ENCODE results near the gene GARS1. TPM values are rescaled to one million over a fixed set of nuclear protein-coding genes. Genes with fewer than 3 reads are reported as not detected.

The GARS1 gene
- polyA plus RNA-seq, 2 donors = 68.0 to 124 TPM

DNA sequence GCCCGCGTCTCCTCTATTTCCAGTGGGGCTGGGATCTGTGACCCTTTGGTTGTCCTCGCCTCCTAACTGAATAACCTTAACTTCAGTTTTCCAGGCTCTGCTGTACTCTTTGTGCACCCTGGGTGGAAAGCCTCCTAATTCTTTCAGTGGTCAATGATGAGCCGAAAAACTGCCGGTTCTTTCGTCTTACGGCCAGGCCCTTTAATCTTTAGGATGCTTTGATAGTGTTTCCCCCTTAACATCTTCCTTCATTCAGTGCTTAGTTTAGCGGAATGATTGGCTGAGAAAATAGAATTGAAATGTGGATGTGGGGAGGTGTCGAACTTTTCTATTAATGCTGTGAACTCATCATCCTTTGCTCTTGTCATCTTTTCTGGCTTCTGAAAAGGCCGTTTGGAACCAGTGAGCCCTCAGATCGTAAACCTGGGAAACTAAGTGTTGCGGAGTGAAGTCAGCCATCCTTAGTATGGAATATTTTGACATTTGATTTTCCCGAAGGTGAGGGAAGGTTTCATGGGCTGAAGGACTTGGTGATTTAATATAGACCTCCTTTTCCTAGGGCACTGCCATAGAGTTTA, 847 bp downstream of the GARS1 start:
- Histone ChIP-seq H3K27me3 (ENCODE audit: control insufficient read depth in 1 of 2, insufficient read depth in 2 of 2, low read length in 2 of 2) (no peaks in the 10 kb centered on the region), H3K9me3 (ENCODE audit: control insufficient read depth in 2 of 2, insufficient read depth in 1 of 2, low read depth in 1 of 2, low read length in 1 of 2) (no peaks in the 10 kb centered on the region), H3K36me3 (ENCODE audit: control insufficient read depth in 2 of 2, insufficient read depth in 2 of 2, low read length in 1 of 2) (no peaks in the 10 kb centered on the region), H3K27ac (ENCODE audit: low read depth in 2 of 2, low read length in 1 of 2) (peak overlapping the region; percentile 96 to 98), H3K4me3 (ENCODE audit: low read depth in 1 of 2, low read length in 2 of 2) (peak overlapping the region; percentile 90 to 91), H3K4me1 (ENCODE audit: control insufficient read depth in 2 of 2, insufficient read depth in 2 of 2, low read length in 1 of 2) (no peaks in the 10 kb centered on the region)
- WGBS, 2 donors = 1% methylated on average over 13 of the region's 13 CpGs

- H3K27ac ChIP-seq (ENCODE audit: low read depth in 2 of 2, low read length in 1 of 2) = peak overlapping the region; percentile 96 to 98
- peaks cover 0 to 2% of the 10 kb centered on the region in 2 donors for H3K36me3 ChIP-seq (ENCODE audit: control insufficient read depth in 2 of 2, insufficient read depth in 2 of 2, low read length in 1 of 2)
- H3K9me3 ChIP-seq (ENCODE audit: control insufficient read depth in 2 of 2, insufficient read depth in 1 of 2, low read depth in 1 of 2, low read length in 1 of 2) = no peaks in the 10 kb centered on the region
- WGBS, 2 donors = 9 to 11% methylated on average over 14 of the region's 14 CpGs
- H3K4me3 ChIP-seq (ENCODE audit: low read depth in 1 of 2, low read length in 2 of 2) = peak overlapping the region in 1 of 2 donors; percentile 91
- no peaks in the 10 kb centered on the region for H3K4me1 ChIP-seq (ENCODE audit: control insufficient read depth in 2 of 2, insufficient read depth in 2 of 2, low read length in 1 of 2)
- no peaks in the 10 kb centered on the region for H3K27me3 ChIP-seq (ENCODE audit: control insufficient read depth in 1 of 2, insufficient read depth in 2 of 2, low read length in 2 of 2)
These were observed 1.4 kb downstream of the GARS1 start for GRCh38 chr7:30596014-30596641.

DNA sequence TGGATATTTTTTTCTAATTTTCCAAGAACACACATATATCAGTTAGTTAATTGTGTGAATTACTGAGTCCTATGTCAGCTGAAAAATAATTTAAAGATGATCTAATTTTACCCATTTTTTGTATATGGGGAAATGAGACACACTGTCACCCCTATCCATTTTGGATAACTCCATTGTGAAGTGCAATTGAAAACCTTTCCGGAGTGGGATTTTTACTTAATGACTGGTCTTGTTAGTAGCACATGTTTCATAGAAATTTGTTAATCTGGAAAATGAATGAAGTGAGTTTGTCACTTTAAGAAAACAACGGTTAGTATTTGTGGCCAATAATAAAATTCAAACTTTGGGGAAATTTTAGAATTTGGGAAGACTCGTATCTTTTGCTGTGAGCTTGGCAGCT, 2.0 kb downstream of the GARS1 start:
- H3K4me3 ChIP-seq (ENCODE audit: low read depth in 1 of 2, low read length in 2 of 2) = peak overlapping the region in 1 of 2 donors; percentile 91
- no peaks in the 10 kb centered on the region for H3K4me1 ChIP-seq (ENCODE audit: control insufficient read depth in 2 of 2, insufficient read depth in 2 of 2, low read length in 1 of 2)

GRCh38 chr7:30598121-30598876, 3.6 kb downstream of the GARS1 start:
- H3K36me3 ChIP-seq (ENCODE audit: control insufficient read depth in 2 of 2, insufficient read depth in 2 of 2, low read length in 1 of 2) = peaks cover under 1 to 2% of the 10 kb centered on the region in 2 donors
- no peak overlapping the region for H3K4me3 ChIP-seq (ENCODE audit: low read depth in 1 of 2, low read length in 2 of 2)
- H3K4me1 ChIP-seq (ENCODE audit: control insufficient read depth in 2 of 2, insufficient read depth in 2 of 2, low read length in 1 of 2) = no peaks in the 10 kb centered on the region
- no peak overlapping the region for H3K27ac ChIP-seq (ENCODE audit: low read depth in 2 of 2, low read length in 1 of 2)
- H3K9me3 ChIP-seq (ENCODE audit: control insufficient read depth in 2 of 2, insufficient read depth in 1 of 2, low read depth in 1 of 2, low read length in 1 of 2) = no peaks in the 10 kb centered on the region
- WGBS, 2 donors = 90% methylated on average over 13 of the region's 13 CpGs
- H3K27me3 ChIP-seq (ENCODE audit: control insufficient read depth in 1 of 2, insufficient read depth in 2 of 2, low read length in 2 of 2) = no peaks in the 10 kb centered on the region

More for the DNA sequence above, 2.0 kb downstream of the GARS1 start:
- peaks cover 0 to 2% of the 10 kb centered on the region in 2 donors for H3K36me3 ChIP-seq (ENCODE audit: control insufficient read depth in 2 of 2, insufficient read depth in 2 of 2, low read length in 1 of 2)
- no peak overlapping the region for H3K27ac ChIP-seq (ENCODE audit: low read depth in 2 of 2, low read length in 1 of 2)
- H3K27me3 ChIP-seq (ENCODE audit: control insufficient read depth in 1 of 2, insufficient read depth in 2 of 2, low read length in 2 of 2) = no peaks in the 10 kb centered on the region
- H3K9me3 ChIP-seq (ENCODE audit: control insufficient read depth in 2 of 2, insufficient read depth in 1 of 2, low read depth in 1 of 2, low read length in 1 of 2) = no peaks in the 10 kb centered on the region
- WGBS, 2 donors = 73 to 79% methylated on average over 3 of the region's 3 CpGs

- Histone ChIP-seq H3K4me1 (ENCODE audit: control insufficient read depth in 2 of 2, insufficient read depth in 2 of 2, low read length in 1 of 2) (no peaks in the 10 kb centered on the region), H3K27ac (ENCODE audit: low read depth in 2 of 2, low read length in 1 of 2) (no peak overlapping the region), H3K9me3 (ENCODE audit: control insufficient read depth in 2 of 2, insufficient read depth in 1 of 2, low read depth in 1 of 2, low read length in 1 of 2) (no peaks in the 10 kb centered on the region), H3K27me3 (ENCODE audit: control insufficient read depth in 1 of 2, insufficient read depth in 2 of 2, low read length in 2 of 2) (no peaks in the 10 kb centered on the region), H3K36me3 (ENCODE audit: control insufficient read depth in 2 of 2, insufficient read depth in 2 of 2, low read length in 1 of 2) (peaks cover 4 to 6% of the 10 kb centered on the region in 2 donors), H3K4me3 (ENCODE audit: low read depth in 1 of 2, low read length in 2 of 2) (no peak overlapping the region)
- WGBS, 2 donors = 84 to 85% methylated on average over 3 of the region's 3 CpGs
These were observed 10.2 kb downstream of the GARS1 start for GRCh38 chr7:30604901-30605300.

DNA sequence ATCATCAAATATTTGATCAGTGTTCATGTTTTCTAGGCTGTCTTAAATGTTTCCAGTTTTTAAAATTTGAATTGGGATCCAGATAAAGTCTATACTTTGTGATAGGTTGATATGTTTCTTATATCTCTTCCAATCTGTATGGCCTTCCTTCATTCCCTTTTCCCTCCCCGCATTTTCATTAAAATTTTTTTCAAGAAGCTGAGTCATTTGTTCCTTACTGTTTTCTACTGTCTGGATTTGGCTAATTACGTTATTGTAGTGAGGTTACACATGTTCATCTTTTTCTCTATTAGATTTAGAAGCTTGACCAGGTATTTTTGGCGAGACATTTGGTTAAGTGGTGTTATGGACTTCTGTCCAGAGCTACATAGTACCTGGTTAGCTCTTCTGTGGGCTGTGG, 11.2 kb downstream of the GARS1 start:
- 95 to 96% methylated on average over 3 of the region's 3 CpGs for WGBS, 2 donors
- peaks cover 4 to 6% of the 10 kb centered on the region in 2 donors for H3K36me3 ChIP-seq (ENCODE audit: control insufficient read depth in 2 of 2, insufficient read depth in 2 of 2, low read length in 1 of 2)

GRCh38 chr7:30612658-30613265, 18.1 kb downstream of the GARS1 start:
- Histone ChIP-seq H3K4me3 (ENCODE audit: low read depth in 1 of 2, low read length in 2 of 2) (no peak overlapping the region), H3K27me3 (ENCODE audit: control insufficient read depth in 1 of 2, insufficient read depth in 2 of 2, low read length in 2 of 2) (no peaks in the 10 kb centered on the region), H3K4me1 (ENCODE audit: control insufficient read depth in 2 of 2, insufficient read depth in 2 of 2, low read length in 1 of 2) (no peaks in the 10 kb centered on the region), H3K36me3 (ENCODE audit: control insufficient read depth in 2 of 2, insufficient read depth in 2 of 2, low read length in 1 of 2) (peaks cover 18 to 23% of the 10 kb centered on the region in 2 donors), H3K9me3 (ENCODE audit: control insufficient read depth in 2 of 2, insufficient read depth in 1 of 2, low read depth in 1 of 2, low read length in 1 of 2) (no peaks in the 10 kb centered on the region), H3K27ac (ENCODE audit: low read depth in 2 of 2, low read length in 1 of 2) (no peak overlapping the region)
- 84 to 87% methylated on average over 6 of the region's 6 CpGs for WGBS, 2 donors

More for the DNA sequence above, 11.2 kb downstream of the GARS1 start:
- Histone ChIP-seq H3K9me3 (ENCODE audit: control insufficient read depth in 2 of 2, insufficient read depth in 1 of 2, low read depth in 1 of 2, low read length in 1 of 2) (no peaks in the 10 kb centered on the region), H3K4me1 (ENCODE audit: control insufficient read depth in 2 of 2, insufficient read depth in 2 of 2, low read length in 1 of 2) (no peaks in the 10 kb centered on the region), H3K27me3 (ENCODE audit: control insufficient read depth in 1 of 2, insufficient read depth in 2 of 2, low read length in 2 of 2) (no peaks in the 10 kb centered on the region), H3K27ac (ENCODE audit: low read depth in 2 of 2, low read length in 1 of 2) (no peak overlapping the region), H3K4me3 (ENCODE audit: low read depth in 1 of 2, low read length in 2 of 2) (no peak overlapping the region)

- Histone ChIP-seq H3K4me3 (ENCODE audit: low read depth in 1 of 2, low read length in 2 of 2) (no peak overlapping the region), H3K36me3 (ENCODE audit: control insufficient read depth in 2 of 2, insufficient read depth in 2 of 2, low read length in 1 of 2) (peaks cover 17 to 27% of the 10 kb centered on the region in 2 donors), H3K27me3 (ENCODE audit: control insufficient read depth in 1 of 2, insufficient read depth in 2 of 2, low read length in 2 of 2) (no peaks in the 10 kb centered on the region), H3K4me1 (ENCODE audit: control insufficient read depth in 2 of 2, insufficient read depth in 2 of 2, low read length in 1 of 2) (no peaks in the 10 kb centered on the region), H3K27ac (ENCODE audit: low read depth in 2 of 2, low read length in 1 of 2) (no peak overlapping the region), H3K9me3 (ENCODE audit: control insufficient read depth in 2 of 2, insufficient read depth in 1 of 2, low read depth in 1 of 2, low read length in 1 of 2) (no peaks in the 10 kb centered on the region)
- 93 to 94% methylated on average over 4 of the region's 4 CpGs for WGBS, 2 donors
These were observed 19.0 kb downstream of the GARS1 start for GRCh38 chr7:30613366-30614325.

DNA sequence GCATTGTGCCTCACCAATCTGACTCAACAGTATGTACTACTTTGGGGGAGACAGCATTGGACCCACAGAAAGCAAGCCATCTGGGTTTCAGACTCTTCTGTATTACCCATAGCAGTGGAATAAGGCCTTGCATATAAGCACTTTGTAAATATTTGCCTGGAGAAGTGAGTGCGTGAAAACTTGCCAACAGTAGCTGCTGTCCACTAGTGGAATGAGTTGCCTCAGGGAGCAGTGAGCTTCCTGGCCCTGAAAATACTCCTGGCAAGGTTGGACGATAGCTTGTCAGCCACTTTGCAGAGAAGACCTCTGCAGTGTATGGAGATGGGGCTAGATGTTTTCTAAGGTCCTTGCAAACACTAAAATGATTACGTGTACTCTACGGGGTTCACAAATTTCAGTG, 21.6 kb downstream of the GARS1 start:
- Histone ChIP-seq H3K4me3 (ENCODE audit: low read depth in 1 of 2, low read length in 2 of 2) (no peak overlapping the region), H3K9me3 (ENCODE audit: control insufficient read depth in 2 of 2, insufficient read depth in 1 of 2, low read depth in 1 of 2, low read length in 1 of 2) (no peaks in the 10 kb centered on the region), H3K36me3 (ENCODE audit: control insufficient read depth in 2 of 2, insufficient read depth in 2 of 2, low read length in 1 of 2) (peaks cover 17 to 27% of the 10 kb centered on the region in 2 donors), H3K27me3 (ENCODE audit: control insufficient read depth in 1 of 2, insufficient read depth in 2 of 2, low read length in 2 of 2) (no peaks in the 10 kb centered on the region), H3K27ac (ENCODE audit: low read depth in 2 of 2, low read length in 1 of 2) (no peak overlapping the region), H3K4me1 (ENCODE audit: control insufficient read depth in 2 of 2, insufficient read depth in 2 of 2, low read length in 1 of 2) (no peaks in the 10 kb centered on the region)
- 77 to 90% methylated on average over 4 of the region's 4 CpGs for WGBS, 2 donors

Measured in esophagus (tissue), 2 donors.